Natural killer cell (primary cell): ENCODE measurements around the gene TP53INP2. TPM values are rescaled to one million over a fixed set of nuclear protein-coding genes. Genes with fewer than 3 reads are reported as not detected.

ENCODE experiments used
- ATAC-seq, 3 donors: fragments of 150-1000 bp in 2 of 3; fragments of 200-7000 bp in 1 of 3; cut with Tn5 transposase; 1 replicate in 1 of 3; 2 replicates in 2 of 3; pipeline ENCODE4 v1.10.0; 2021; ENCODE audit warnings: mild to moderate bottlenecking in 2 of 3, moderate library complexity in 2 of 3
- DNase-seq, 2 donors: peaks; one replicate each; pipeline versions ENCODE4 v3.0.0 to v3.0.0-alpha.2; 2013 to 2021; ENCODE audit warnings: mixed read lengths in 1 of 2
- H3K27ac ChIP-seq: one replicate; pipeline ENCODE4 v1.5.1; 2013; ENCODE audit warnings: mild to moderate bottlenecking, low read length
- H3K27me3 ChIP-seq: one replicate; pipeline ENCODE4 v1.6.1; 2013; ENCODE audit warnings: low read length; ENCODE audit not compliant: control insufficient read depth, insufficient read depth
- H3K36me3 ChIP-seq: one replicate; pipeline ENCODE4 v1.6.1; 2013; ENCODE audit warnings: low read length; ENCODE audit not compliant: control insufficient read depth, insufficient read depth
- H3K4me1 ChIP-seq: one replicate; pipeline ENCODE4 v1.6.1; 2013; ENCODE audit warnings: low read length; ENCODE audit not compliant: control insufficient read depth, insufficient read depth
- H3K4me3 ChIP-seq: one replicate; pipeline ENCODE4 v1.5.1; 2013; ENCODE audit warnings: low read length
- H3K9me3 ChIP-seq: one replicate; pipeline ENCODE4 v1.6.1; 2013; ENCODE audit warnings: low read length; ENCODE audit not compliant: control insufficient read depth, insufficient read depth
- H3K27ac Mint-ChIP-seq, 2 donors: one replicate each; pipeline ENCODE4 v1.8.0; 2022; ENCODE audit warnings: mild to moderate bottlenecking in 2 of 2, mixed read lengths in 2 of 2, moderate library complexity in 1 of 2
- H3K27me3 Mint-ChIP-seq, 2 donors: one replicate each; pipeline ENCODE4 v1.8.0; 2022; ENCODE audit warnings: low read depth in 2 of 2, mixed read lengths in 2 of 2
- H3K36me3 Mint-ChIP-seq: one replicate; pipeline ENCODE4 v1.8.0; 2022; ENCODE audit warnings: mixed read lengths
- H3K4me1 Mint-ChIP-seq, 2 donors: one replicate each; pipeline ENCODE4 v1.8.0; 2022; ENCODE audit warnings: mixed read lengths in 2 of 2
- H3K4me3 Mint-ChIP-seq: one replicate; pipeline ENCODE4 v1.8.0; 2022; ENCODE audit warnings: mild to moderate bottlenecking, moderate library complexity, mixed read lengths
- H3K9me3 Mint-ChIP-seq, 2 donors: one replicate each; pipeline ENCODE4 v1.8.0; 2022; ENCODE audit warnings: mixed read lengths in 2 of 2
- WGBS: methylation state at CpG from one replicate; pipeline ENCODE4 v1.1.7; 2013; ENCODE audit warnings: missing lambda C conversion rate; ENCODE audit not compliant: insufficient coverage; 5-methylcytosine and 5-hydroxymethylcytosine counted together
- intact Hi-C: fragments of 100-400 bp; cut with micrococcal nuclease; formaldehyde crosslinking; loops from one replicate; pipeline ENCODE4 v1.14.2; 2022
- total RNA-seq, 4 donors: library from RNA; stranded (reverse); fragments of 120-200 nt in 1 of 4; gene quantifications; one replicate each; pipeline versions ENCODE4 v1.2.3 to v1.2.4, GENCODE V29; 2013 to 2022
- TF ChIP-seq, protein P1 (sequence below): fragments of 200-600 bp; IDR thresholded peaks from one replicate; pipeline ENCODE4 v1.8.0; 2022; ENCODE audit warnings: antibody characterized with exemption

Gene TP53INP2
- total RNA-seq, 3 donors from 2014 or later (not counting 1 experiment from before 2014, with no cell fraction given), result 30.7 to 56.3 (median 35.9) TPM

DNA sequence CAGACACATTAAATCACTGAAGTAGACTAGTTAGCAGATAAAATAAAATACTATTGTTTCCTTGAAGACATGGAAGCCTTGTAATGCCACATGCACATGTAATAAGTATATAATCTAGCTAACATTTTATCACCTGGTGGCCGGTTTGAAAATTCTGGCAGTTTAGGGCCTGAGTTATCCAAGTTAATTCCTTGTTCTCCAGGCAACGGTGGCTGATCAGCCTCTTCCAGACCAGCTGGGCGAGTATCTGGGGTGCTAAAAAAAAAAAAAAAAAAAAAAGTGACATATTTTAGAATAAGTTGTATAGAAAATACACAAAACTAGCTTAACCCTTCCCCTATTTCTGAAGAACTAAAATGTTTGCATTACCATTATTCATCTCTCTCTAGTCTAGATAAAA, 42.5 kb downstream of the TP53INP2 start:
- no peak for ATAC-seq
- TF ChIP-seq, protein P1, sequence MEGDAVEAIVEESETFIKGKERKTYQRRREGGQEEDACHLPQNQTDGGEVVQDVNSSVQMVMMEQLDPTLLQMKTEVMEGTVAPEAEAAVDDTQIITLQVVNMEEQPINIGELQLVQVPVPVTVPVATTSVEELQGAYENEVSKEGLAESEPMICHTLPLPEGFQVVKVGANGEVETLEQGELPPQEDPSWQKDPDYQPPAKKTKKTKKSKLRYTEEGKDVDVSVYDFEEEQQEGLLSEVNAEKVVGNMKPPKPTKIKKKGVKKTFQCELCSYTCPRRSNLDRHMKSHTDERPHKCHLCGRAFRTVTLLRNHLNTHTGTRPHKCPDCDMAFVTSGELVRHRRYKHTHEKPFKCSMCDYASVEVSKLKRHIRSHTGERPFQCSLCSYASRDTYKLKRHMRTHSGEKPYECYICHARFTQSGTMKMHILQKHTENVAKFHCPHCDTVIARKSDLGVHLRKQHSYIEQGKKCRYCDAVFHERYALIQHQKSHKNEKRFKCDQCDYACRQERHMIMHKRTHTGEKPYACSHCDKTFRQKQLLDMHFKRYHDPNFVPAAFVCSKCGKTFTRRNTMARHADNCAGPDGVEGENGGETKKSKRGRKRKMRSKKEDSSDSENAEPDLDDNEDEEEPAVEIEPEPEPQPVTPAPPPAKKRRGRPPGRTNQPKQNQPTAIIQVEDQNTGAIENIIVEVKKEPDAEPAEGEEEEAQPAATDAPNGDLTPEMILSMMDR, result no peak
- Histone ChIP-seq H3K9me3 (no peaks in the 10 kb centered on the region), H3K27me3 (no peaks in the 10 kb centered on the region), H3K4me3 (no peak overlapping the region), H3K36me3 (peaks cover 66% of the 10 kb centered on the region), H3K27ac (no peak overlapping the region), H3K4me1 (no peaks in the 10 kb centered on the region)
- intact Hi-C loops, result no loop called here
- 93% methylated on average over 2 of the region's 3 CpGs for WGBS
- Mint-ChIP-seq H3K36me3 (peaks cover 13% of the 10 kb centered on the region), H3K4me3 (no peak overlapping the region), H3K27me3 (no peaks in the 10 kb centered on the region), H3K9me3 (no peaks in the 10 kb centered on the region), H3K4me1 (peaks cover 8 to 13% of the 10 kb centered on the region in 2 donors), H3K27ac (no peak overlapping the region)
- no peak for DNase-seq

DNA sequence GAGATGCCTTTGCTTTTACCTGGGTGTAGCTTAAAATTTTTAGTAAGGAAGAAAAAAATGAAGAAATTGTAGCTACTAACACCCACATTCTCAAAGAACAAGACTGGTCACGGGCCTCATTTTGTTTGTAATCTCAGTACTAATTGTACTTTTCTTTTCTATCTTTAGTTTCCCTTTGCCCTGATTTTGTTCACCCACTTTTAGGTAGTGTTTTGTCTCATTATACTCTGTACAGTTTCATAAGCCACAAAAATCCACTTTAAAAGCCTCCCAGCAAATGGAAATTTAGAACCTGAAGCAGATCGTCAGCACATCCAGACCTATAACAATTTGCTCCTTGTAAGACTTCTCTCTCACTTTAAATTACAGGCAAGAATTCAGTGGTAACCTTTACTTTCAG, 43.3 kb downstream of the TP53INP2 start:
- 76% methylated on average over 2 of the region's 2 CpGs for WGBS
- Mint-ChIP-seq H3K9me3 (no peaks in the 10 kb centered on the region), H3K27me3 (no peaks in the 10 kb centered on the region), H3K36me3 (peaks cover 7% of the 10 kb centered on the region), H3K4me1 (peaks cover 8 to 9% of the 10 kb centered on the region in 2 donors), H3K4me3 (no peak overlapping the region), H3K27ac (peak overlapping the region in 1 of 2 donors; percentile 31)
- no peak for DNase-seq
- TF ChIP-seq, protein P1, result no peak
- no peak overlapping the region for H3K4me3 ChIP-seq
- no peaks in the 10 kb centered on the region for H3K9me3 ChIP-seq
- no peaks in the 10 kb centered on the region for H3K4me1 ChIP-seq
- no peak overlapping the region for H3K27ac ChIP-seq
- intact Hi-C loops, result no loop called here
- peaks cover 62% of the 10 kb centered on the region for H3K36me3 ChIP-seq
- ATAC-seq, result no peak
- H3K27me3 ChIP-seq, result no peaks in the 10 kb centered on the region

GRCh38 chr20:34748709-34749108, 44.6 kb downstream of the TP53INP2 start:
- H3K36me3 ChIP-seq, result peaks cover 55% of the 10 kb centered on the region
- H3K4me3 ChIP-seq, result no peak overlapping the region
- Mint-ChIP-seq H3K27ac (no peak overlapping the region), H3K36me3 (no peaks in the 10 kb centered on the region), H3K4me1 (no peaks in the 10 kb centered on the region), H3K4me3 (no peak overlapping the region), H3K27me3 (no peaks in the 10 kb centered on the region), H3K9me3 (no peaks in the 10 kb centered on the region)
- H3K4me1 ChIP-seq, result no peaks in the 10 kb centered on the region
- no peak for ATAC-seq
- no peaks in the 10 kb centered on the region for H3K27me3 ChIP-seq
- no peak overlapping the region for H3K27ac ChIP-seq
- intact Hi-C loops, result no loop called here
- H3K9me3 ChIP-seq, result no peaks in the 10 kb centered on the region
- 93% methylated on average over 1 of the region's 2 CpGs for WGBS
- DNase-seq, result no peak
- TF ChIP-seq, protein P1, result no peak

DNA sequence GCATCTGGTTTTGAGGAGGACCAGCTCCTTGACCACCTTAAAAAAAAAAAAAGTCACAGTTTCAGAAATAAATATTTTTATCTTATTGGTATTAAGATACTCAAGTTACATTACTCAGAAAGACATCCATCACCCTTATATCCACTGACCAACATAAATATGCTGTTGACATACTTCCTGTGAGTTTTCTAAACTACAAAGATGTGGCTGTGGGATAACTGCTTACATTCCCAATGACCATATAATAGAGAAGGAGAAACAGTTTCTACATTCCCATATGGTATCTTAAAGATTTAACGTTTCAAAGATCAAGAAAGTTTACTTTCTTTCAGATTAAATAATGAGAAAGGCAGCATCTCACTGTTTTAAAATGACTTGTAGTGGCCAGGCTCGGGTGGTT, 46.3 kb downstream of the TP53INP2 start:
- H3K27me3 Mint-ChIP-seq, result no peaks in the 10 kb centered on the region
- Histone ChIP-seq H3K4me3 (no peak overlapping the region), H3K36me3 (peaks cover 55% of the 10 kb centered on the region)

More for the DNA sequence above, 46.3 kb downstream of the TP53INP2 start:
- intact Hi-C loops, result no loop called here
- Mint-ChIP-seq H3K9me3 (no peaks in the 10 kb centered on the region), H3K4me1 (no peaks in the 10 kb centered on the region), H3K4me3 (no peak overlapping the region), H3K27ac (no peak overlapping the region), H3K36me3 (peaks cover 15% of the 10 kb centered on the region)
- TF ChIP-seq, protein P1, result no peak
- Histone ChIP-seq H3K27me3 (no peaks in the 10 kb centered on the region), H3K27ac (no peak overlapping the region), H3K9me3 (no peaks in the 10 kb centered on the region), H3K4me1 (no peaks in the 10 kb centered on the region)
- WGBS, result 100% methylated on average over 1 of the region's 2 CpGs
- no peak for DNase-seq
- ATAC-seq, result no peak
